Smooth muscle cell (in vitro differentiated cells): Measurements from ENCODE around the gene RASSF4. TPM values are rescaled to one million over a fixed set of nuclear protein-coding genes. Genes with fewer than 3 reads are reported as not detected.
A peak's percentile ranks its signal among the peaks of the same experiment; 100 is the strongest.

Source experiments
- DNase-seq: peaks from one replicate; lab custom pipeline; 2025; ENCODE audit not compliant: unreplicated experiment; lab: John Stamatoyannopoulos, UW
- H2AFZ ChIP-seq: fragments of 200-600 bp; sonication (generic); 2 replicates; pipeline ENCODE4 v1.6.0; 2016; ENCODE audit warnings: antibody characterized with exemption, low read depth, mild to moderate bottlenecking
- H3F3A ChIP-seq: fragments of 200-600 bp; sonication (generic); 2 replicates; pipeline ENCODE4 v1.6.0; 2017; ENCODE audit warnings: antibody characterized with exemption, low read depth
- H3K27ac ChIP-seq: fragments of 200-600 bp; sonication (generic); 2 replicates; pipeline ENCODE4 v1.5.1; 2016; ENCODE audit warnings: low read depth, mild to moderate bottlenecking
- H3K27me3 ChIP-seq: fragments of 200-600 bp; sonication (generic); 2 replicates; pipeline ENCODE4 v1.6.1; 2016; ENCODE audit warnings: low read depth, mild to moderate bottlenecking
- H3K36me3 ChIP-seq: fragments of 200-600 bp; sonication (generic); 2 replicates; pipeline ENCODE4 v1.5.1; 2016; ENCODE audit warnings: low read depth
- H3K4me1 ChIP-seq: fragments of 200-600 bp; sonication (generic); 2 replicates; pipeline ENCODE4 v1.5.1; 2016; ENCODE audit warnings: low read depth
- H3K4me2 ChIP-seq: fragments of 200-600 bp; sonication (generic); 2 replicates; pipeline ENCODE4 v1.6.0; 2016; ENCODE audit warnings: mild to moderate bottlenecking
- H3K4me3 ChIP-seq: fragments of 200-600 bp; sonication (generic); 2 replicates; pipeline ENCODE4 v1.5.1; 2016; ENCODE audit warnings: mild to moderate bottlenecking
- H3K79me2 ChIP-seq: fragments of 200-600 bp; sonication (generic); 2 replicates; pipeline ENCODE4 v1.6.0; 2016; ENCODE audit warnings: low read depth, mild to moderate bottlenecking
- H3K9ac ChIP-seq: fragments of 200-600 bp; sonication (generic); 2 replicates; pipeline ENCODE4 v1.6.0; 2016; ENCODE audit warnings: low read depth
- H3K9me3 ChIP-seq: fragments of 200-600 bp; sonication (generic); replicated peaks from 2 replicates; pipeline ENCODE4 v1.5.1; 2016; ENCODE audit warnings: low read depth
- H4K20me1 ChIP-seq: fragments of 200-600 bp; sonication (generic); 2 replicates; pipeline ENCODE4 v1.6.0; 2016; ENCODE audit warnings: low read depth
- WGBS: methylation state at CpG from one replicate; pipeline ENCODE4 v1.1.7; 2016; ENCODE audit warnings: low lambda C conversion rate; 5-methylcytosine and 5-hydroxymethylcytosine counted together
- polyA plus RNA-seq: library from polyadenylated mRNA; unstranded; fragments of >200 nt; fragmentation: Nextera tagmentation; extraction: Ambion mirVana; gene quantifications from 2 replicates; pipeline ENCODE4 v1.2.1, GENCODE V29; 2016
- total RNA-seq: library from RNA; depleted of rRNA; stranded (reverse); fragments of >200 nt; gene quantifications from 2 replicates; pipeline ENCODE4 v1.2.3, GENCODE V29; 2014
- TF ChIP-seq, protein P1 (sequence below): fragments of 200-600 bp; sonication (generic); IDR thresholded peaks from 2 replicates; pipeline ENCODE4 v1.5.1; 2017; ENCODE audit warnings: borderline replicate concordance, mild to moderate bottlenecking, antibody characterized with exemption; ENCODE audit not compliant: insufficient read depth, poor library complexity, severe bottlenecking

Gene RASSF4
- total and polyA plus RNA-seq, 2 experiments from 2014 or later: 8.3 to 14.8 TPM

DNA sequence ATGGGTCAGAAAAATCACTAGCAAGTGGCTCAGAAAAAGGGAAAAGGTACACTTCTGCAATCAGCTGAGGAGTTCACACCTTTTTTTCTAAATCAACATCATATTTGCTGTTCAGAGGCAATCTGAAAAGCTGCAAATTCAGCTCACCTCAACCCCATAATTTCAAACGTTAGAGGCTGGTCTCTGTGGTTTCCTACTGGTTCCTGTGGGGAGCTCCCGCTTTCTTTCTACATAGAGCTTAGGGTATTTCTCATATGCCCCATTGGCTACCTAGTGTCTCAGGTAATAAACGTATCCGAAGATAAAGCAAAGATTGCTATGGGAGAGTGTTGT is 35.9 kb downstream of the RASSF4 start:
- H4K20me1 ChIP-seq: no peaks in the 10 kb centered on the region
- peaks cover 17% of the 10 kb centered on the region for H3K4me1 ChIP-seq
- TF ChIP-seq, protein P1, sequence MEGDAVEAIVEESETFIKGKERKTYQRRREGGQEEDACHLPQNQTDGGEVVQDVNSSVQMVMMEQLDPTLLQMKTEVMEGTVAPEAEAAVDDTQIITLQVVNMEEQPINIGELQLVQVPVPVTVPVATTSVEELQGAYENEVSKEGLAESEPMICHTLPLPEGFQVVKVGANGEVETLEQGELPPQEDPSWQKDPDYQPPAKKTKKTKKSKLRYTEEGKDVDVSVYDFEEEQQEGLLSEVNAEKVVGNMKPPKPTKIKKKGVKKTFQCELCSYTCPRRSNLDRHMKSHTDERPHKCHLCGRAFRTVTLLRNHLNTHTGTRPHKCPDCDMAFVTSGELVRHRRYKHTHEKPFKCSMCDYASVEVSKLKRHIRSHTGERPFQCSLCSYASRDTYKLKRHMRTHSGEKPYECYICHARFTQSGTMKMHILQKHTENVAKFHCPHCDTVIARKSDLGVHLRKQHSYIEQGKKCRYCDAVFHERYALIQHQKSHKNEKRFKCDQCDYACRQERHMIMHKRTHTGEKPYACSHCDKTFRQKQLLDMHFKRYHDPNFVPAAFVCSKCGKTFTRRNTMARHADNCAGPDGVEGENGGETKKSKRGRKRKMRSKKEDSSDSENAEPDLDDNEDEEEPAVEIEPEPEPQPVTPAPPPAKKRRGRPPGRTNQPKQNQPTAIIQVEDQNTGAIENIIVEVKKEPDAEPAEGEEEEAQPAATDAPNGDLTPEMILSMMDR: no peak
- H3K36me3 ChIP-seq: no peaks in the 10 kb centered on the region
- no peaks in the 10 kb centered on the region for H3K9me3 ChIP-seq
- no peak overlapping the region for H2AFZ ChIP-seq
- H3K27me3 ChIP-seq: no peaks in the 10 kb centered on the region
- 87% methylated on average over 4 of the region's 4 CpGs for WGBS
- H3K9ac ChIP-seq: no peak overlapping the region
- H3F3A ChIP-seq: peaks cover 6% of the 10 kb centered on the region
- H3K79me2 ChIP-seq: no peaks in the 10 kb centered on the region
- H3K27ac ChIP-seq: peak overlapping the region; percentile 26
- no peak overlapping the region for H3K4me3 ChIP-seq
- no peak for DNase-seq
- H3K4me2 ChIP-seq: no peak overlapping the region

DNA sequence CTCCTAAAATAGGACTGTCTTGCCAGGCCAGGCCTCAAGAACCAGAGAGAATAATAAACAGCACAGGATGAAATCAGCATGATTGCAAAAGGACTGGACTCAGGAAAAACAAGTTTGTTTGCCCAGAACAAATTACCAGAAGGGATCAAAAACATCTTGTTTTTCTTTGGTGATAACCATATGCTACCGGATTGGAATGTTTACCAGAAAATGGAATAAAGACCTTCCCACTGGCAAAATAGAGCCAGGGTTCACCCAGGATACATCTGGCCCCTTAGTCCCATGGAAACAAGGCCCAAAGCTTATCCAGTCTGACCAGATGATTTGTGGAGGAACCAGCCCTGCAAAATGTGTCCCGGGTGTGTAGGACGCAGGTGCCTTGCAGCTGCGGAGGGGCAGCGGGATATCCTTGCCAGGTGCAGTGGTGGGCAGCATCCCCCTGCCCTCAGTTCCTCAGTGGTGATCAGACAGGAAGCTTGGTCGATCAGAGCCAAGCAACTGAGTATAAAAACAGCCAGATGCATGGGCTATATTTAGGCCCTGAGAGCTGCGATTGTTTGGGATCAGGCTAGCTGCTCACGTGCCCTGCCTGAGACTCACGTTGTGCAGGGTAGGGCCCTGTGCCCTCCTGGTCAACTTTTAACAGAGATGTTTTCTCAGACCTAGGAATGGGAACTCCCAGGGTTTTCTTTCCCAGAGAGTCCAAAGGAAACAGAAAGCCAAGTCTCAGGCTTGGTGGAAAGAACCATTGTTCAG is 36.5 kb downstream of the RASSF4 start:
- Histone ChIP-seq H3K27ac (peak overlapping the region; percentile 26), H3K9ac (no peak overlapping the region), H3K4me1 (peaks cover 12% of the 10 kb centered on the region), H4K20me1 (no peaks in the 10 kb centered on the region), H3K79me2 (no peaks in the 10 kb centered on the region), H3K4me2 (no peak overlapping the region), H3K27me3 (no peaks in the 10 kb centered on the region), H3K4me3 (no peak overlapping the region), H2AFZ (no peak overlapping the region), H3F3A (peaks cover 6% of the 10 kb centered on the region), H3K36me3 (no peaks in the 10 kb centered on the region), H3K9me3 (no peaks in the 10 kb centered on the region)
- TF ChIP-seq, protein P1: no peak
- DNase-seq: no peak
- 77% methylated on average over 9 of the region's 9 CpGs for WGBS

DNA sequence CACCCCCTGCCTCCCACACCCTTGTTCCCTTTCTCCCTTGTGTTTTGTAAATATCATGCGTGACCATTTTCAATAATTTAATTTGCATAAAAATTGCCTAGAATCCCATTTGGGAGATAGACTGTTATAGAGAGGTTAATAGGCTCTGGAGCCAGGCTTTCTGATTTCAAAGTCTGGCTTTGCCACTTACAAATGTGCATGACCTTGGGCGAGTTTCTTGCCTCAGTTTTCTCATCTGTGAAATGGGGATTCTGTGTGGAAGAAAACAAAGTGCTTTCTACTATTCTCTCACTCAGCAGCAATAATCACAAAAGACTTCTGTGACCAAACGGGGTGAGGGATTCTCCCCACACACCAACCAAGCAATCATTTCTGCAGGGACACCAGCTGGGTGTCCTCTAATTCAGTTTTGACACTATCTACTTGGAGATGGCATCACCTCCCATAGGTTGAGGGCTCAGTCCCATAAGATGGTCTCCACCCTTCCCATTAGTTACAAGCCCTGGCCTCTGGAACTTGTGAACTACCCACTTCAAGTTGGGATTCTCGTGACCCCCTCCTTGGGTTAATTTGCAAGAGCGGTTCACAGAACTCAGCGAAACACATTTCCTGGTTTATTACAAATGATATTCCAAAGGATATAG is 37.6 kb downstream of the RASSF4 start:
- H3K9ac ChIP-seq: no peak overlapping the region
- TF ChIP-seq, protein P1: no peak
- no peak overlapping the region for H3K4me3 ChIP-seq
- peaks cover 8% of the 10 kb centered on the region for H3K79me2 ChIP-seq
- H3K9me3 ChIP-seq: no peaks in the 10 kb centered on the region
- no peaks in the 10 kb centered on the region for H3K27me3 ChIP-seq
- H3K27ac ChIP-seq: no peak overlapping the region
- DNase-seq: no peak
- no peaks in the 10 kb centered on the region for H3K36me3 ChIP-seq
- no peak overlapping the region for H2AFZ ChIP-seq
- H3K4me1 ChIP-seq: peaks cover 11% of the 10 kb centered on the region
- H3F3A ChIP-seq: peaks cover 6% of the 10 kb centered on the region
- 96% methylated on average over 6 of the region's 6 CpGs for WGBS
- no peak overlapping the region for H3K4me2 ChIP-seq
- no peaks in the 10 kb centered on the region for H4K20me1 ChIP-seq
